NCI-H187 treated with DMSO at 0.1 percent for 48 hours (cell line): ENCODE results near the gene CMSS1.
A peak's percentile ranks its signal among the peaks of the same experiment; 100 is the strongest.

Experiments
- DNase-seq: peaks from one replicate; lab custom pipeline; 2025; lab: John Stamatoyannopoulos, UW

The CMSS1 gene

GRCh38 chr3:100057716-100058575 is 240.3 kb downstream of the CMSS1 start:
- DNase-seq, result no peak

DNA sequence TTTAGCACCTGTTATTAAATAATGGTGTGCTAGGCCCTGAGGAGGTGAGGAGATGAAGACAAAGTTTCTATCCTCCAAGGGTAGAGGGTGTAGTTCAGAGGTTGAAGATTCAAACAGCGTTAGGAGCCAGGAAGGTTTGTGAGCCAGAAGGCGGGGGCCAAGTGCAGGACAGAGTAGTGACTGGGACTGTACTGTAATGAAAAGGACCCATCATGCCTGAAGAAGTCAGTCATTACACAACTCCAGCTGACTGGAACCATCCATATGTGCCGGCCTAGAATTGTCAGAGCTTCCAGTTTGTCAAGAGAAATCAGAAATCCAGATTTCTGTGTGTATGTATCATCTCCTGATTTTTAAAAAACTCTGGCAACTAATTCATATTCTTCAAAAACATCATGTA is 241.8 kb downstream of the CMSS1 start:
- DNase-seq, result no peak

- no peak for DNase-seq
These were observed 243.2 kb downstream of the CMSS1 start for GRCh38 chr3:100060685-100061484.

DNA sequence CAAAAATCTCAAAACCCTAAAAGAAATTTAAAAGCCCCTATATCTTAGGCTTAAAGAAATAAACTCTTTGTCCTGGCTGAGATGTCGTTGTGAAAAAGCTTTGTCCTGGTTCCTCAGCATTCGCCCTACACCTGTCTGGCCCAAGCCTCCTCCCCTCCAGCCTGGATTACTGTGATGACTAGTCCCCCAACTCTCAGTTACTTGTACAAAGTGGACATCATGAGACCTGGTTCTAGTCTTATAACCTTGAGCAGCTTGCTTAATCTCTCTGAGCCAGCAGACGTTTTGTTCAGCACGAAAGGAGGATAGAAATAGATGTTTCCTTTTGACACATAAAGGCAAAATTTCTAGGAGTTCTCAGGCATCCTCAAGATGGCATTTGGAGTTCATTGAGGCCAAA is 245.0 kb downstream of the CMSS1 start:
- DNase-seq, result no peak

GRCh38 chr3:100063929-100064461 is 246.3 kb downstream of the CMSS1 start:
- no peak for DNase-seq

DNA sequence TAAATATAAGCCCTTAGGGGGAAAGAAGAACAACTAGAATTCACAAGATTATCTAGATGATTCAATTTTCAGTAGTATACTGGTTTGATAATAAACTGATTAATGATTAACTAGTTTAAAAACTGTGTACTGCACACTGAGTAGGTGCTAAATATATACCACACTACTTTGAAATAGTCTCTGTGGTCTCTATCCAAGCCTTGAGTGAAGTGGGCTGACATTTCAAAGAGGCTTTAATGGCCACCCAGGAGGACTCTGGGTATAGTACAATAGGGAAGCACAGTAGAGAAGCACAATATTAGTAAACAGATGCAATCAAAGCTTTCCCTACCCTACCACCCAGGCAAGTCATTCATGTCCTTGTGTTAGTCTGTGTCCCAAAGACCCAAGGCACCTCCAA is 249.9 kb downstream of the CMSS1 start:
- no peak for DNase-seq

GRCh38 chr3:100068826-100069225 is 251.2 kb downstream of the CMSS1 start:
- DNase-seq, result peak; percentile 17

DNA sequence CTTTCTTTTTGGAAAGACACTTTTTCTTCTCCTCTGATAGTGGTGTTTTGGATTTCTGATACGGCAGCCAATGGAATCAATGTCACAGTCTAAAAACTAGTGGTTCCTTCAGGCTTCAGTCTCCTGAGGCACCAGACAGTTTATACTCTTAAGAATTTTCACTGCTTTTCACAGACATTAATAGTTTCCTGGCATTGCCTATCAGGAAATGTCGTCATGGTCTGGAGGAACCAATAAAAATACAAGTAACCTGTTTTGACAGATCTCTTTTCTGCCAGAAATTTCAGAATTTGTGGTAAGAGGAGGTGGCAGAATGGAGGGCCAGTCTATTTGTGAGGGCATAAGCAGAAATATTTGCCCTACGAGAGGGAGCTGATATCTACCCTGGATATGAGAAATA is 251.8 kb downstream of the CMSS1 start:
- no peak for DNase-seq

GRCh38 chr3:100072326-100073048 is 254.8 kb downstream of the CMSS1 start:
- DNase-seq, result no peak

- DNase-seq, result no peak
These were observed 255.5 kb downstream of the CMSS1 start for GRCh38 chr3:100073049-100073713.

- no peak for DNase-seq
These were observed 256.1 kb downstream of the CMSS1 start for GRCh38 chr3:100073714-100074307.

DNA sequence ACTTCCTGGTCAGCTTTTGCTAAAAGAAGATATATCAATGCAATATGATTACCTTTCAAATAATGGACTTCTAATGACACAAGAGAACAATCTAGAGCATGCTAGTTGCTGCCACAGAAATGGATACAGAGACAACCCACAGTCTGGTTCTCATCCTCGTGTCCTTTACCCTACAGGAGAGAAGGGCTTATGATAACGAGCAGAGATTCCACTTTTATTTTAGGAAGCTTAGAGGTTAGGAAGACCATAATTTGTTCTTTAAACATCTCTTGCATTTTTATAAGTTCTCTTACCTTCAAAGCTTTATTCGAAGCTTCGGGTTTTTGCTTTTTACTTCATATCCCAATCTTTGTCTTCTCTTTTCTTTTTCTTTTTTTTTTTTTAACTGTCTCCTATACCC is 257.5 kb downstream of the CMSS1 start:
- no peak for DNase-seq

DNA sequence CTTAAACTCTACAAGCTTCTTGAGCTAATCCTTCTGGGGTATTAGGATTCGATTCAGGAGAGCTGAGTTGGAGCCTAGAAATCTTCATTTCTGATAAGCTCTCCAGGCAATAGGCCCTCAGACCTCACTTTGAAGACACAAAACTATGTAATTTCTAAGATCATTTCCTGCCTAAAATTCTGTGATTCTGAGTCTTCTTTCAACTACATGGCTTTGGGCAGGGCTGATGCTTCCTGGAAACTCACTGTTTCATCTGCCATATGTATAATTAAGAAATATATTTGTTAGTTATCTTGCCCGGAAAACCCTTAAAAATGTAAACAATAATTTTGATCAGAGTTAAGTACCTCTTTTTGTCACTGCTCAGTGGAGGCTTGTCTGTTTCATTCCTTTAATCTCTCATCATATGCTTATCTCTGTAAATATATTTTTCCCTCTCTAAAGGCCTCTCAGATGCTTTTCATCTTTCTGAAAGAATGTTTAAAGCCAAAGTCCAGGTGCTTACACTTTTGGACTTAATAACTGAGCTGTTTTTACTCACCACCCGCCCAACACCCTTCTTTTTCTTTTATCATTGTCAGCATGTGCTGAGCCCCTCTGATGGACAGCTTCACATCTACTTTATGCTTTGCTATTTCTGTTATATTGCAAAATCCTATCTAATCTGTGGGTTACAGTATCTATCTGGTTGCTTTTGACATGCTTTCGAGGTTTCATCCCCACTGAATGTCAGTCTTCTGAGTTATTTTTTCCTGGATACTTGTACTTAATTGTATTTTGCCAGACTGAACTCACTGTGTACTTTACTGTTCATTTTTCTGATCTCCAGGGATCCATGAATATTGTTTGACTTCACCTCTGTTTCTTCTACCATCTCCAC is 258.4 kb downstream of the CMSS1 start:
- no peak for DNase-seq

GRCh38 chr3:100076731-100077529 is 259.3 kb downstream of the CMSS1 start:
- DNase-seq, result no peak

DNA sequence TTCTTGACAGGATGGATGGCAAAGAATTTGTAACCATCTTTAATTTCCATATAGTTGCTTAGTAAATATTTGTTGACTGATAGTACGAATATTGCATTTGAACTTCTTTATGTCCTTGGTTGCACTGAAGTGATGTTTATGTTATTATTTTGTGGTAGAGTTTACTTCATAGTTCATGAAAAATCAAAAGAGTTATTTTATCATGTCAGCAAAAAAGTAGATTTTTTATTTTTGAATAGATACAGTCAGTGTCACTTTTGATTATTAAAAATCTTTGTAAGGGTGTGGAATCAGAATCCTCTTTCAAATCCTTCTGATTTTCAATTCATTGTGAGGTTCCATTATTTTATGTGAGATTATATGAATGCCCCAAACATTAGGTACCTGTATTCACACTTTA is 261.7 kb downstream of the CMSS1 start:
- no peak for DNase-seq

DNA sequence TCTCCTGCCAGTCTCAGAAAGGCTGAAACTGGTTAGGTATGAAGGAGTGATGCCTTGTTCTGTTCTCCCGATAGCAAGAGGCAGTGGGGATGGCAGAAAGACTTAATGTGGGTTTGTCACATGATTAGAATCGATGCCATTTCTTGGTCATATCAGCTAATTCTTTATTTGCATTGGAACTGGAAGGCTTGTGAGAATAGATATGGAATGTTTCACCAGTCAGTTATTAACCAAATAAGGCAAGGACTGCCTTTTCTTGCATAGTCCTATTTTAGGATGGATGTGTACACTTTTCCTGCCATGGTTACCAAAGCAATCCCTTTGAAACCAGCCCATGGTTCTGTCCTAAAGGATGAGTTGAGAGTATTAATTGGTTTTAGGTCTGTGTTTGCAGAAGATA is 262.9 kb downstream of the CMSS1 start:
- DNase-seq, result no peak

- DNase-seq, result no peak
These were observed 263.6 kb downstream of the CMSS1 start for GRCh38 chr3:100081311-100081710.

DNA sequence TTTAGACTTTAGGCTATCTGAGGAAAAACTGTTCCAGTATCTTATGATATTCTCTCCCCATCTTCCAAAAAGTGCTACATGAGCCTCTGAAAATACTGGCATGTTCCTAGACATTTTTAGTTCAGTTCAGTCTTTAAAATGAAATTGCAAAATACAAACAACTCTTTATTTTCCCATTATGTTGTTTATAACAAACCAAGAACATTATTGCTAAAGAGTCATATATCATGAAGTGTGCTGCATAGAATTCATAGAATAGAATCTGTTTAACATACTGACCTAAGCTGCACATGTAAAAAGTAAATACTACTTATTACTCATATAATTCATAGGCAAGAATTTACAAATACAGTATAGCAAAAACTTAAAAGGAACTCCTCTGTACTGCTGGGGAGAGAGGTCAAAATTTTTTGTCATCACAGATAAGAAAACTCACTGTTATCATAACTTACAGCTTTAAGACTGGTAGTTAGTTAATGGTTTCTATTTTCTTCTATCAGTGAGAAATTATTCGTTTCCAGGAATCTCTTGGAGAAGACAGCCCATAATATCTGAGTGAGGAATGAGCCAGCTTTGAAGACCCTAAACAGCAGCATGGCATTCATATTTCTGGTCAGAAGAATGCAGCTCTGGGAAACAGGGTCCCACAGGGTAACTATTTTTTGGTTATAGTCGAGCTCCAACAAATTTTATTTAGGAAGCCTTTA is 264.5 kb downstream of the CMSS1 start:
- DNase-seq, result no peak

GRCh38 chr3:100082714-100083113 is 265.1 kb downstream of the CMSS1 start:
- no peak for DNase-seq
